Testis (tissue), 3 donors: ENCODE measurements around the gene CLEC16A. TPM values are rescaled to one million over a fixed set of nuclear protein-coding genes. Genes with fewer than 3 reads are reported as not detected.

Source experiments
- DNase-seq: peaks from one replicate; pipeline ENCODE4 v3.0.0-alpha.2; 2019
- H3K27ac ChIP-seq, 2 donors: fragments of 200-600 bp; sonication (generic); one replicate each; pipeline ENCODE4 v1.5.1; 2019
- H3K27me3 ChIP-seq: fragments of 200-600 bp; sonication (generic); one replicate; pipeline ENCODE4 v1.5.1; 2019
- H3K36me3 ChIP-seq: fragments of 200-600 bp; sonication (generic); one replicate; pipeline ENCODE4 v1.5.1; 2017; ENCODE audit warnings: low read depth; ENCODE audit errors: missing control alignments
- H3K4me1 ChIP-seq: fragments of 200-600 bp; sonication (generic); one replicate; pipeline ENCODE4 v1.5.1; 2019
- H3K4me3 ChIP-seq, 2 donors: fragments of 200-600 bp; sonication (generic); one replicate each; pipeline ENCODE4 v1.5.1; 2017 to 2019
- H3K9me3 ChIP-seq: fragments of 200-600 bp; sonication (generic); one replicate; pipeline ENCODE4 v1.5.1; 2017
- POLR2A ChIP-seq: fragments of 450-650 bp; IDR thresholded peaks from one replicate; pipeline ENCODE4 v1.6.1; 2017; ENCODE audit warnings: antibody characterized with exemption, mild to moderate bottlenecking, moderate library complexity
- WGBS, 2 donors: methylation state at CpG; one replicate each; pipeline ENCODE4 v1.1.5; 2018; 5-methylcytosine and 5-hydroxymethylcytosine counted together
- intact Hi-C: fragments of 100-400 bp; cut with DNase I; formaldehyde crosslinking; loops from one replicate; pipeline ENCODE4 v1.15.1; 2023; ENCODE audit warnings: low total_unique reads
- polyA plus RNA-seq: library from polyadenylated mRNA; stranded (reverse); fragments of 350-450 nt; fragmentation: Illumina TruSeq; extraction: RNeasy Lipid Tissue Mini Kit (QIAGEN cat#74804); gene quantifications from one replicate; pipeline ENCODE4 v1.2.3, GENCODE V29; 2014; ENCODE audit warnings: low read depth, low replicate concordance; ENCODE audit not compliant: insufficient read depth
- total RNA-seq, 2 donors: library from RNA; depleted of rRNA; stranded (reverse); fragments of >200 nt; gene quantifications; one replicate each; pipeline ENCODE4 v1.2.3, GENCODE V29; 2016
- TF ChIP-seq, protein P1 (sequence below), 3 experiments: fragments of 450-650 bp in 2 of 3; fragments of 200-600 bp in 1 of 3; sonication (generic) in 1 of 3; IDR thresholded peaks; one replicate each; pipeline ENCODE4 v1.5.1; 2016 to 2019; ENCODE audit warnings: antibody characterized with exemption in 3 of 3, mild to moderate bottlenecking in 2 of 3, moderate library complexity in 1 of 3

The CLEC16A gene
- total and polyA plus RNA-seq, 3 donors from 2014 or later, result 93.9 to 126 (median 122) TPM

DNA sequence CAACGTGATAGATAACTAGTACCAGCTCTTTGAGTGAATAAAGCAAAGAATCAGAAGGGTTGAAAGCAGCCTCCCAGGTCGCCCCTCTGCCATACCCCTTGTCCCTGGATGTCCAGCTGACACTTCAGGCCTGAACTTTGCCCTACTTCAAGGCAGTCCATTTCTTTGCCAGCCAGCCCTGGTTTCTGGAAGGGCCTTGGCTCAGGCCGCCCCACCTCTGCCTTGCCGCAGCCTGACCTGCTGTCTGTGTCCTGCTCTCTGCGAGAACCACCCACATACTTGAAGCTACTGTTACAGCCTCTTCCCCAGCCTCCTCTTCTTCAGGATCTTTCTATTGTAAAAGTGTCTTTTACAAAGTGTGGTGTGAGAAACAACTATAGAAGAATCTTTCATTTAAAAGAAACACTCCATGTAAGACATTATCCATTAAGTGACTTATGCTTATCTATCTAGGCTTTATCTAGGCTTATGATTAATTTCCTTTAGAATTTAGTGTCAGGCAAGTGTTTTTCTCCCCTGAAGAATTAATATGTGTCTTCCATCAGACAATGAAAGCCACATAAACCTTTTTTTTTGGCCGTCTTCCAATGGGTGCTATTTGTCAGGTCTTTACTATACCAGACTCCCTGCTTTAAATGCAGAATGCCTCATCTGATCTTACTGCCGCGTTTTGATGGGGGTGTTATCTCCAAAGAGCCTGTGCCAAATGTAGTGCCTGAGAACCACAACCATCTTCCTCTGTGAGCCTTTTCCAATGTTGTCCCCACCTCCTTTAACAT, 177.7 kb downstream of the CLEC16A start:
- Histone ChIP-seq H3K9me3 (no peaks in the 10 kb centered on the region), H3K27me3 (no peaks in the 10 kb centered on the region), H3K27ac (no peak overlapping the region), H3K4me3 (no peak overlapping the region), H3K36me3 (no peaks in the 10 kb centered on the region), H3K4me1 (no peaks in the 10 kb centered on the region)
- WGBS, 2 donors, result 74 to 82% methylated on average over 8 of the region's 8 CpGs
- no peak for TF ChIP-seq POLR2A
- TF ChIP-seq, protein P1, sequence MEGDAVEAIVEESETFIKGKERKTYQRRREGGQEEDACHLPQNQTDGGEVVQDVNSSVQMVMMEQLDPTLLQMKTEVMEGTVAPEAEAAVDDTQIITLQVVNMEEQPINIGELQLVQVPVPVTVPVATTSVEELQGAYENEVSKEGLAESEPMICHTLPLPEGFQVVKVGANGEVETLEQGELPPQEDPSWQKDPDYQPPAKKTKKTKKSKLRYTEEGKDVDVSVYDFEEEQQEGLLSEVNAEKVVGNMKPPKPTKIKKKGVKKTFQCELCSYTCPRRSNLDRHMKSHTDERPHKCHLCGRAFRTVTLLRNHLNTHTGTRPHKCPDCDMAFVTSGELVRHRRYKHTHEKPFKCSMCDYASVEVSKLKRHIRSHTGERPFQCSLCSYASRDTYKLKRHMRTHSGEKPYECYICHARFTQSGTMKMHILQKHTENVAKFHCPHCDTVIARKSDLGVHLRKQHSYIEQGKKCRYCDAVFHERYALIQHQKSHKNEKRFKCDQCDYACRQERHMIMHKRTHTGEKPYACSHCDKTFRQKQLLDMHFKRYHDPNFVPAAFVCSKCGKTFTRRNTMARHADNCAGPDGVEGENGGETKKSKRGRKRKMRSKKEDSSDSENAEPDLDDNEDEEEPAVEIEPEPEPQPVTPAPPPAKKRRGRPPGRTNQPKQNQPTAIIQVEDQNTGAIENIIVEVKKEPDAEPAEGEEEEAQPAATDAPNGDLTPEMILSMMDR (IDR thresholded peaks at IDR 0.05), result no peak
- no peak for DNase-seq
- intact Hi-C loops, result no loop called here

DNA sequence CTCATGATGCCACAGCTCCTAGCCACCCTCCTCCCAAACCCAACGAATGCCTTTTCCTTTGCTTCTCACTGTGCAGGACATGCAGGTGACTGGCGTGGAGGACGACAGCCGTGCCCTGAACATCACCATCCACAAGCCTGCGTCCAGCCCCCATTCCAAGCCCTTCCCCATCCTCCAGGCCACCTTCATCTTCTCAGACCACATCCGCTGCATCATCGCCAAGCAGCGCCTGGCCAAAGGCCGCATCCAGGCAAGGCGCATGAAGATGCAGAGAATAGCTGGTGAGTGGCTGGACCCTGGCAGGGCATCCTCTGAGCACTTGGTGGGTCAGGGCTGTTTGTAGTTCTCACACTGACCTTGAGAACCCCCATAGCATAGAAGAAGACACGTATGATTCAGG, 179.3 kb downstream of the CLEC16A start:
- Histone ChIP-seq H3K4me3 (no peak overlapping the region), H3K9me3 (no peaks in the 10 kb centered on the region), H3K27ac (no peak overlapping the region), H3K27me3 (no peaks in the 10 kb centered on the region), H3K36me3 (no peaks in the 10 kb centered on the region), H3K4me1 (peaks cover 2% of the 10 kb centered on the region)
- no peak for DNase-seq
- intact Hi-C loops, result no loop called here
- TF ChIP-seq, protein P1 (IDR thresholded peaks at IDR 0.05), result no peak
- no peak for TF ChIP-seq POLR2A
- 94 to 96% methylated on average over 9 to 11 of the region's 11 CpGs for WGBS, 2 donors

DNA sequence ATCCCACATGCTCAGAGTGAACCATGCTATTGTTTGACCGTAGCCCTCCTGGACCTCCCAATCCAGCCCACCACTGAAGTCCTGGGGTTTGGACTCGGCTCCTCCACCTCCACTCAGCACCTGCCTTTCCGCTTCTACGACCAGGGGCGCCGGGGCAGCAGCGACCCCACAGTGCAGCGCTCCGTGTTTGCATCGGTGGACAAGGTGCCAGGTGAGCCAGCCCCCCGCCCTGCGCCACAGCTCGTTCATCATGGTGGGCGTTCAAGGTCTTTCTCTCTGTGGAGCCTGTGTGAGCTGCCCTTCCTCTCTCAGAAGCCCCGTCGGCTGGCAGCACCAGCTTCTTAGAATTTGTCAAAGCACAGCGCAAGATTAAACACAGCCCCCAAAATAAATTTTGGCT, 181.6 kb downstream of the CLEC16A start:
- DNase-seq, result no peak
- no peaks in the 10 kb centered on the region for H3K27me3 ChIP-seq
- H3K4me1 ChIP-seq, result peaks cover 6% of the 10 kb centered on the region
- intact Hi-C loops, result no loop called here
- WGBS, 2 donors, result 98% methylated on average over 17 of the region's 17 CpGs
- no peak overlapping the region for H3K27ac ChIP-seq
- TF ChIP-seq, protein P1 (IDR thresholded peaks at IDR 0.05), result no peak
- no peak for TF ChIP-seq POLR2A
- no peaks in the 10 kb centered on the region for H3K36me3 ChIP-seq
- H3K9me3 ChIP-seq, result no peaks in the 10 kb centered on the region
- H3K4me3 ChIP-seq, result no peak overlapping the region

DNA sequence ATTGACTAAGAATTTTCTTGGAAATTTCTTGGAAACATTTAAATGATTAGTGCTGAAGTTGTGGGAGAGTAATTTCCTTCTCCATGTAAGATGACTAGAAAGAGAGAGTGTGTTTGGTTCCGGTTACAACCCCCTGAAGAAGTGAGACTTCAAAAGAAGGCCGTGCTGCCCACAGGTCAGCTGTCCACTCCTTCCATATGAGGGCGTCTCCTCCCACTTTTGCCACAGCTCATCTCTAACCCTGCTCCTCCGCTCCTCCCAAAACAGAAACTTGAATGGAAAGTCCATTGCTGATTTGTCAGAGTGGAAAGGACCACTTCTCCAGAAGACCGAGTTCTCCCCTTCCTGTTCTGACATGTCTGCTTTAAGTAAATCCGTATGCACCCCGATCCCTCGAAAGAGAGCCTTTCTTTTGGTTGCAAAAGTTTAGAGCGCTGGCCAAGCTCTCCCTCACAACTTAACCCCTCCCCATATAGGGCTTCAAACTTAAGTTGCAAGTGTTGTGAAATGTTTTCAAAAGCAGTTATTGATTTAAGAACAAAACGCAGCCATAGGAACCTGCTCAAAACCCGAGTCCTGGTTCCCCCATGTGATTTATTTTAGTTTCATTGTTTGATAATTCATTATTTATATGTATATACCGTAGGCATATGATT, 182.2 kb downstream of the CLEC16A start:
- no peaks in the 10 kb centered on the region for H3K36me3 ChIP-seq
- no peak overlapping the region for H3K27ac ChIP-seq
- WGBS, 2 donors, result 92% methylated on average over 12 of the region's 12 CpGs
- peaks cover 6% of the 10 kb centered on the region for H3K4me1 ChIP-seq
- TF ChIP-seq, protein P1 (IDR thresholded peaks at IDR 0.05), result no peak
- TF ChIP-seq POLR2A, result no peak
- intact Hi-C loops, result no loop called here
- no peak for DNase-seq
- no peaks in the 10 kb centered on the region for H3K9me3 ChIP-seq
- H3K27me3 ChIP-seq, result no peaks in the 10 kb centered on the region
- H3K4me3 ChIP-seq, result no peak overlapping the region
